Testis (tissue), 2 donors: ENCODE results near the gene DLX3.

Source experiments
- POLR2A ChIP-seq: fragments of 450-650 bp; IDR thresholded peaks from one replicate; pipeline ENCODE4 v1.6.1; 2017; ENCODE audit warnings: antibody characterized with exemption, mild to moderate bottlenecking, moderate library complexity
- TF ChIP-seq, protein P1 (sequence below), 3 experiments: fragments of 450-650 bp in 2 of 3; fragments of 200-600 bp in 1 of 3; sonication (generic) in 1 of 3; IDR thresholded peaks; one replicate each; pipeline ENCODE4 v1.5.1; 2016 to 2019; ENCODE audit warnings: antibody characterized with exemption in 3 of 3, mild to moderate bottlenecking in 2 of 3, moderate library complexity in 1 of 3

DNA sequence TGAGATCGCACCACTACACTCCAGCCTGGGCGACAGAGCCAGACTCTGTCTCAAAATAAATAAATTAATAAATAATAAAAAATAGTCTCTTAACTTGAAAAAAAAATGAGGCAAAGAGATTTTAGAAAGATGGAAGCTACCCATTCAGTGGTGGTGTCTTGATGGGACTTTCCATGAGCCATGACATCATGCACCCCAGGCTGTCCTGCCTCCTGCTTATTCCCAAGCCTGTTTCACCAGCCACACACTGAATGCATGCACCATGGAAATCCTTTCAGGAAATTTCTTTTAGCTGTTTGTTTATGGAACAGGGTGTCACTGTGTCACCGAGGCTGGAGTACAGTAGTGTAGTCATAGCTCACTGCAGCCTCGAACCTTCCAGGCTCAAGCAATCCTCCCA, 8.9 kb upstream of the DLX3 start:
- TF ChIP-seq, protein P1, sequence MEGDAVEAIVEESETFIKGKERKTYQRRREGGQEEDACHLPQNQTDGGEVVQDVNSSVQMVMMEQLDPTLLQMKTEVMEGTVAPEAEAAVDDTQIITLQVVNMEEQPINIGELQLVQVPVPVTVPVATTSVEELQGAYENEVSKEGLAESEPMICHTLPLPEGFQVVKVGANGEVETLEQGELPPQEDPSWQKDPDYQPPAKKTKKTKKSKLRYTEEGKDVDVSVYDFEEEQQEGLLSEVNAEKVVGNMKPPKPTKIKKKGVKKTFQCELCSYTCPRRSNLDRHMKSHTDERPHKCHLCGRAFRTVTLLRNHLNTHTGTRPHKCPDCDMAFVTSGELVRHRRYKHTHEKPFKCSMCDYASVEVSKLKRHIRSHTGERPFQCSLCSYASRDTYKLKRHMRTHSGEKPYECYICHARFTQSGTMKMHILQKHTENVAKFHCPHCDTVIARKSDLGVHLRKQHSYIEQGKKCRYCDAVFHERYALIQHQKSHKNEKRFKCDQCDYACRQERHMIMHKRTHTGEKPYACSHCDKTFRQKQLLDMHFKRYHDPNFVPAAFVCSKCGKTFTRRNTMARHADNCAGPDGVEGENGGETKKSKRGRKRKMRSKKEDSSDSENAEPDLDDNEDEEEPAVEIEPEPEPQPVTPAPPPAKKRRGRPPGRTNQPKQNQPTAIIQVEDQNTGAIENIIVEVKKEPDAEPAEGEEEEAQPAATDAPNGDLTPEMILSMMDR (IDR thresholded peaks at IDR 0.05): no peak
- TF ChIP-seq POLR2A: no peak
